ENCODE results near the gene APC2. TPM values are rescaled to one million over a fixed set of nuclear protein-coding genes. Genes with fewer than 3 reads are reported as not detected.

The APC2 gene
- total RNA-seq, 2 experiments from 2014 or later: 0.57 to 5.5 TPM

DNA sequence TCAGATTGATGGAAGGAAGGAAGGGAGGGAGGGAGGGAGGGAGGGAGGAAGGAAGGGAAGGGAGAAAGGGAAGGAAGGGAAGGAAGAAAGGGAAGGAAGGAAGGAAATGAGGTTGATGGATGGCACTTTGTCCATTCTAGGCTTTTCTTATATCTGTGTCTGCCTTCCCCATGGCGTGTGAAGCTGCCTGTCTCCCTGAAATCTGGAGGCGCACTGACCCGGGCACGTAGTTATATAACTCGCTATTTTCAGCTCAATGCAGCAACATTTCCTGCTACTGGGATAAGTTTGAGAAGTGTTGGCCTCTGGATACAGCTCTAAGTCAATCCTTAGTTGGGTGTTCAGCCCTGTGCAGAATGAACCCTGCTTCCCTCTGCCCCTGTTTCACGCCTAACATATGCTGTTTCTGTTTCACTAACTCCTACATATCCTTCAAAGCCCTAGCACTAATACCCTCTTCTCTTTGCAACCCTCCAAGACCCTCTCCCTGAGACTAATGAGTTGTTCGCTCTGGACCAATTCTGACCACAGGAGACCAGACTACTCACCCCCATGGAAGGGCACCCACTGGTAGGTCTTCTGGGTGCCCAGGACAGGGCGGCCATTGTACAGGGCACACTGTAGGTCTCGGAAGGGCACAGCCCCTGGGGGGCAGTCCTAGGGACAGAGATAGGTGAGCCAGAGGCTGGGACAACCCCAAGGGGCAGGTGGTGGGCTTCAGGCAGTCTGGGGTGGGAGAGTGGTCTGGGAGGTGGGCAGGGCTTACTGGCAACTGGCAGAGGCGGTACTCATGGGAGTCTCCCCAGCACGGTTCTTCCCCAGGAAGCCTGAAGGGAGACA, 59.9 kb downstream of the APC2 start:
- BruUV-seq (replicated peaks): no TSS peak
- no peak for TF ChIP-seq EZH2phosphoT487 (IDR thresholded peaks at IDR 0.05; ENCODE audit: borderline replicate concordance, low read depth, low read length)
- TF ChIP-seq, protein P1, sequence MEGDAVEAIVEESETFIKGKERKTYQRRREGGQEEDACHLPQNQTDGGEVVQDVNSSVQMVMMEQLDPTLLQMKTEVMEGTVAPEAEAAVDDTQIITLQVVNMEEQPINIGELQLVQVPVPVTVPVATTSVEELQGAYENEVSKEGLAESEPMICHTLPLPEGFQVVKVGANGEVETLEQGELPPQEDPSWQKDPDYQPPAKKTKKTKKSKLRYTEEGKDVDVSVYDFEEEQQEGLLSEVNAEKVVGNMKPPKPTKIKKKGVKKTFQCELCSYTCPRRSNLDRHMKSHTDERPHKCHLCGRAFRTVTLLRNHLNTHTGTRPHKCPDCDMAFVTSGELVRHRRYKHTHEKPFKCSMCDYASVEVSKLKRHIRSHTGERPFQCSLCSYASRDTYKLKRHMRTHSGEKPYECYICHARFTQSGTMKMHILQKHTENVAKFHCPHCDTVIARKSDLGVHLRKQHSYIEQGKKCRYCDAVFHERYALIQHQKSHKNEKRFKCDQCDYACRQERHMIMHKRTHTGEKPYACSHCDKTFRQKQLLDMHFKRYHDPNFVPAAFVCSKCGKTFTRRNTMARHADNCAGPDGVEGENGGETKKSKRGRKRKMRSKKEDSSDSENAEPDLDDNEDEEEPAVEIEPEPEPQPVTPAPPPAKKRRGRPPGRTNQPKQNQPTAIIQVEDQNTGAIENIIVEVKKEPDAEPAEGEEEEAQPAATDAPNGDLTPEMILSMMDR (conservative IDR thresholded peaks at IDR 0.05; ENCODE audit: low read length): no peak
- H4K20me1 ChIP-seq (ENCODE audit: insufficient read depth, low read length): no peaks in the 10 kb centered on the region
- no peaks in the 10 kb centered on the region for H3K79me2 ChIP-seq (ENCODE audit: insufficient read depth, low read depth, low read length)
- H3K9me2 ChIP-seq (ENCODE audit: insufficient read depth, low read length): no peaks in the 10 kb centered on the region
- H3K27ac ChIP-seq (ENCODE audit: low read depth, low read length, poor library complexity, severe bottlenecking): no peak overlapping the region
- no peak overlapping the region for H3K4me2 ChIP-seq (ENCODE audit: low read length)
- H2AFZ ChIP-seq (ENCODE audit: low read length): no peak overlapping the region
- DNase-seq (ENCODE audit: low spot score): no peak
- CTCF ChIA-PET (ENCODE audit: unreplicated experiment): no interaction called here
- H3K4me3 ChIP-seq (ENCODE audit: low read depth, low read length, poor library complexity, severe bottlenecking): no peak overlapping the region
- POLR2A ChIA-PET: interaction anchor here (0.7 kb wide), 1 partner anchor 322 kb away, joined by 5 read pairs; no protein-coding TSS in a partner anchor
- peaks cover 4% of the 10 kb centered on the region for H3K4me1 ChIP-seq (ENCODE audit: insufficient read depth, low read length, poor library complexity, severe bottlenecking)
- no peaks in the 10 kb centered on the region for H3K36me3 ChIP-seq (ENCODE audit: insufficient read depth, low read length)
- intact Hi-C loops (cut with micrococcal nuclease; ENCODE audit: unreplicated experiment): no loop called here
- no peaks in the 10 kb centered on the region for H3K9me3 ChIP-seq (ENCODE audit: low read length)

GRCh38 chr19:1510442-1510806, 60.5 kb downstream of the APC2 start:
- H3K9me3 ChIP-seq (ENCODE audit: low read length): no peaks in the 10 kb centered on the region
- H3K36me3 ChIP-seq (ENCODE audit: insufficient read depth, low read length): no peaks in the 10 kb centered on the region
- ChIA-PET CTCF (ENCODE audit: unreplicated experiment) (no interaction called here), POLR2A (no interaction called here)
- intact Hi-C loops (cut with micrococcal nuclease; ENCODE audit: unreplicated experiment): no loop called here
- no peaks in the 10 kb centered on the region for H4K20me1 ChIP-seq (ENCODE audit: insufficient read depth, low read length)
- H3K27ac ChIP-seq (ENCODE audit: low read depth, low read length, poor library complexity, severe bottlenecking): no peak overlapping the region
- no peaks in the 10 kb centered on the region for H3K9me2 ChIP-seq (ENCODE audit: insufficient read depth, low read length)
- peaks cover 4% of the 10 kb centered on the region for H3K4me1 ChIP-seq (ENCODE audit: insufficient read depth, low read length, poor library complexity, severe bottlenecking)
- TF ChIP-seq EZH2phosphoT487 (IDR thresholded peaks at IDR 0.05; ENCODE audit: borderline replicate concordance, low read depth, low read length): no peak
- TF ChIP-seq, protein P1 (conservative IDR thresholded peaks at IDR 0.05; ENCODE audit: low read length): no peak
- no peaks in the 10 kb centered on the region for H3K79me2 ChIP-seq (ENCODE audit: insufficient read depth, low read depth, low read length)
- H3K4me2 ChIP-seq (ENCODE audit: low read length): no peak overlapping the region
- BruUV-seq (replicated peaks): no TSS peak
- H2AFZ ChIP-seq (ENCODE audit: low read length): no peak overlapping the region
- DNase-seq (ENCODE audit: low spot score): no peak
- no peak overlapping the region for H3K4me3 ChIP-seq (ENCODE audit: low read depth, low read length, poor library complexity, severe bottlenecking)

DNA sequence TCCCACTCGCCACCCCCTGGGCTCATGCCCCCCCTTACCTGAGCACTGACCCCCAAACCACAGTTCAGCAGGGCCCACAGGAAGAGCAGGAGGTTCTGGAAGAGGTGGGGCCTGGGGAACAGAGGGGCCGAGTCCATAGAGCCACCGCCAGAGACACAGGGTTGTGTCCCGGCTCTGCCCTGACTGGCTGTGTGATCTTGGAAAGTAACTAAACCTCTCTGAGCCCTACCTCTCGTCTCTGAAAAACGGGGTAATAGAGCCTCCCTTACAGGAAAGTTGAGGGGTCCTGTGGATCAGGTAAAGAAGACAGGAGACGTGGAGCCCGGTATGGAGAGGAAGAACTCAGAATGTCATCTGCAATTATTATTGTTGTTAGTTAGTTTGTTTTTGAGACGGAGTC, 60.9 kb downstream of the APC2 start:
- no peaks in the 10 kb centered on the region for H4K20me1 ChIP-seq (ENCODE audit: insufficient read depth, low read length)
- H3K27ac ChIP-seq (ENCODE audit: low read depth, low read length, poor library complexity, severe bottlenecking): no peak overlapping the region
- no peak for DNase-seq (ENCODE audit: low spot score)
- H3K4me3 ChIP-seq (ENCODE audit: low read depth, low read length, poor library complexity, severe bottlenecking): no peak overlapping the region
- BruUV-seq (replicated peaks): no TSS peak
- intact Hi-C loops (cut with micrococcal nuclease; ENCODE audit: unreplicated experiment): no loop called here
- no peaks in the 10 kb centered on the region for H3K9me3 ChIP-seq (ENCODE audit: low read length)
- ChIA-PET POLR2A (no interaction called here), CTCF (ENCODE audit: unreplicated experiment) (no interaction called here)
- no peaks in the 10 kb centered on the region for H3K36me3 ChIP-seq (ENCODE audit: insufficient read depth, low read length)
- H3K4me2 ChIP-seq (ENCODE audit: low read length): no peak overlapping the region
- no peaks in the 10 kb centered on the region for H3K9me2 ChIP-seq (ENCODE audit: insufficient read depth, low read length)
- no peak overlapping the region for H2AFZ ChIP-seq (ENCODE audit: low read length)
- TF ChIP-seq, protein P1 (conservative IDR thresholded peaks at IDR 0.05; ENCODE audit: low read length): no peak
- TF ChIP-seq EZH2phosphoT487 (IDR thresholded peaks at IDR 0.05; ENCODE audit: borderline replicate concordance, low read depth, low read length): no peak
- H3K79me2 ChIP-seq (ENCODE audit: insufficient read depth, low read depth, low read length): no peaks in the 10 kb centered on the region
- H3K4me1 ChIP-seq (ENCODE audit: insufficient read depth, low read length, poor library complexity, severe bottlenecking): peaks cover 4% of the 10 kb centered on the region
